GM12873 (cell line): ENCODE data around the gene AFDN.

Experiments used
- CTCF ChIP-seq: IDR thresholded peaks from 2 replicates; pipeline ENCODE4 v1.5.1; 2012; ENCODE audit warnings: low read depth, mild to moderate bottlenecking, moderate library complexity, low read length, control low read depth; ENCODE audit not compliant: insufficient read depth; ENCODE audit errors: missing control alignments

The AFDN gene

GRCh38 chr6:167802339-167802738 is 24.4 kb upstream of the AFDN start:
- TF ChIP-seq CTCF: no peak

GRCh38 chr6:167803816-167804215 is 22.9 kb upstream of the AFDN start:
- no peak for TF ChIP-seq CTCF

GRCh38 chr6:167804281-167805013 is 22.3 kb upstream of the AFDN start:
- no peak for TF ChIP-seq CTCF

- TF ChIP-seq CTCF: no peak
Observed at GRCh38 chr6:167805349-167806060, 21.2 kb upstream of the AFDN start.

- TF ChIP-seq CTCF: no peak
Observed at GRCh38 chr6:167806061-167806700, 20.5 kb upstream of the AFDN start.

GRCh38 chr6:167807200-167807599 is 19.5 kb upstream of the AFDN start:
- TF ChIP-seq CTCF: no peak

GRCh38 chr6:167807756-167808155 is 19.0 kb upstream of the AFDN start:
- TF ChIP-seq CTCF: no peak
